SK-N-SH treated with all-trans-retinoic acid at 6 μM for 48 hours (cell line): ENCODE results near the gene MRPL52.

Experiments used
- ATAC-seq: fragments of 200-7000 bp; cut with Tn5 transposase; 3 replicates; pipeline ENCODE4 v1.9.1; 2020; ENCODE audit warnings: mild to moderate bottlenecking, moderate library complexity
- ARNTL ChIP-seq: fragments of 450-650 bp; formaldehyde crosslinking; IDR thresholded peaks from 2 replicates; pipeline ENCODE4 v1.5.0; 2020; ENCODE audit warnings: low read depth, mild to moderate bottlenecking, moderate library complexity, borderline replicate concordance
- BACH2 ChIP-seq: fragments of 250-450 bp; sonication (Bioruptor Pico); IDR thresholded peaks from 2 replicates; pipeline ENCODE4 v1.9.0; 2021; ENCODE audit warnings: mild to moderate bottlenecking, borderline replicate concordance
- CREB5 ChIP-seq: fragments of 250-450 bp; sonication (Bioruptor Pico); IDR thresholded peaks from 2 replicates; pipeline ENCODE4 v1.5.1; 2020; ENCODE audit warnings: low read depth, mild to moderate bottlenecking, moderate library complexity
- CSDC2 ChIP-seq: fragments of 250-450 bp; sonication (Bioruptor Pico); IDR thresholded peaks from 2 replicates; pipeline ENCODE4 v1.5.0; 2020; ENCODE audit warnings: mild to moderate bottlenecking, moderate library complexity
- ESRRG ChIP-seq: fragments of 250-450 bp; sonication (Bioruptor Pico); IDR thresholded peaks from 2 replicates; pipeline ENCODE4 v1.6.1; 2021; ENCODE audit warnings: mild to moderate bottlenecking
- GLIS3 ChIP-seq: fragments of 250-450 bp; sonication (Bioruptor Pico); IDR thresholded peaks from 2 replicates; pipeline ENCODE4 v1.5.0; 2020; ENCODE audit warnings: mild to moderate bottlenecking, moderate library complexity
- ISL1 ChIP-seq: fragments of 250-450 bp; sonication (Bioruptor Pico); IDR thresholded peaks from 2 replicates; pipeline ENCODE4 v2.1.2; 2022; ENCODE audit warnings: mild to moderate bottlenecking, moderate library complexity
- OSR1 ChIP-seq: fragments of 250-450 bp; sonication (Bioruptor Pico); IDR thresholded peaks from 2 replicates; pipeline ENCODE4 v1.8.0; 2022; ENCODE audit warnings: moderate library complexity, mild to moderate bottlenecking, inconsistent platforms
- PATZ1 ChIP-seq: fragments of 250-450 bp; sonication (Bioruptor Pico); IDR thresholded peaks from 2 replicates; pipeline ENCODE4 v1.8.0; 2020; ENCODE audit warnings: mild to moderate bottlenecking, moderate library complexity, borderline replicate concordance
- POU6F1 ChIP-seq: fragments of 250-450 bp; sonication (Bioruptor Pico); IDR thresholded peaks from 2 replicates; pipeline ENCODE4 v1.8.0; 2021; ENCODE audit warnings: low read depth, mild to moderate bottlenecking, moderate library complexity, borderline replicate concordance
- PPARA ChIP-seq: fragments of 250-450 bp; sonication (Bioruptor Pico); IDR thresholded peaks from 2 replicates; pipeline ENCODE4 v1.5.0; 2020; ENCODE audit warnings: mild to moderate bottlenecking, borderline replicate concordance
- RARB ChIP-seq: fragments of 250-450 bp; sonication (Bioruptor Pico); IDR thresholded peaks from 2 replicates; pipeline ENCODE4 v1.8.0; 2021; ENCODE audit warnings: mild to moderate bottlenecking, moderate library complexity
- SNAI2 ChIP-seq: fragments of 250-450 bp; sonication (Bioruptor Pico); IDR thresholded peaks from 2 replicates; pipeline ENCODE4 v1.5.0; 2020; ENCODE audit warnings: mild to moderate bottlenecking, moderate library complexity
- TCF4 ChIP-seq: fragments of 250-450 bp; sonication (Bioruptor Pico); IDR thresholded peaks from 2 replicates; pipeline ENCODE4 v1.8.0; 2021; ENCODE audit warnings: mild to moderate bottlenecking, moderate library complexity, borderline replicate concordance
- TOX ChIP-seq: fragments of 250-450 bp; sonication (Bioruptor Pico); IDR thresholded peaks from 2 replicates; pipeline ENCODE4 v1.8.0; 2021; ENCODE audit warnings: mild to moderate bottlenecking, moderate library complexity, borderline replicate concordance
- TSHZ2 ChIP-seq: fragments of 250-450 bp; sonication (Bioruptor Pico); IDR thresholded peaks from 2 replicates; pipeline ENCODE4 v1.5.0; 2020; ENCODE audit warnings: mild to moderate bottlenecking, moderate library complexity
- ZFP30 ChIP-seq: fragments of 450-650 bp; formaldehyde crosslinking; IDR thresholded peaks from 2 replicates; pipeline ENCODE4 v1.5.0; 2022; ENCODE audit warnings: mild to moderate bottlenecking, moderate library complexity
- ZNF565 ChIP-seq: fragments of 450-650 bp; formaldehyde crosslinking; conservative IDR thresholded peaks from 2 replicates; pipeline ENCODE4 v1.5.0; 2020; ENCODE audit warnings: low read depth, mild to moderate bottlenecking, moderate library complexity
- ZNF70 ChIP-seq: fragments of 450-650 bp; formaldehyde crosslinking; IDR thresholded peaks from 2 replicates; pipeline ENCODE4 v1.5.0; 2020; ENCODE audit warnings: mild to moderate bottlenecking, moderate library complexity
- ZNF8 ChIP-seq: fragments of 450-650 bp; formaldehyde crosslinking; IDR thresholded peaks from 2 replicates; pipeline ENCODE4 v1.5.0; 2020; ENCODE audit warnings: mild to moderate bottlenecking, moderate library complexity

The MRPL52 gene

GRCh38 chr14:22870811-22871223, 41.1 kb downstream of the MRPL52 start:
- peak; percentile 4; the same call in 2 of the 3 replicates for ATAC-seq
- TF ChIP-seq ESRRG (CRISPR knock-in tag) = no peak
- TF ChIP-seq ARNTL = no peak
- TF ChIP-seq ZNF565 (CRISPR knock-in tag) = no peak
- TF ChIP-seq GLIS3 (CRISPR knock-in tag) = no peak

- peak; percentile 92 for ATAC-seq
- TF ChIP-seq PPARA (no peak), GLIS3 (CRISPR knock-in tag) (0 out of 2 replicates have a peak, but pooled peaks have one; percentile 60), TSHZ2 (CRISPR knock-in tag) (no peak), ESRRG (CRISPR knock-in tag) (no peak), BACH2 (no peak), RARB (CRISPR knock-in tag) (no peak)
Observed at GRCh38 chr14:22871224-22872032, 41.7 kb downstream of the MRPL52 start, which contains the start of gene LRP10. TSS of gene LRP10 (plus strand) at chr14:22871740. CDS start at chr14:22872304, 564 bp downstream.

- peak; percentile 75 for ATAC-seq
- no peak for TF ChIP-seq CSDC2 (CRISPR knock-in tag)
- TF ChIP-seq TOX (CRISPR knock-in tag) = no peak
- TF ChIP-seq PPARA = no peak
- no peak for TF ChIP-seq PATZ1
- TF ChIP-seq SNAI2 (CRISPR knock-in tag) = no peak
- TF ChIP-seq OSR1 = no peak
- TF ChIP-seq ZNF8 = no peak
- no peak for TF ChIP-seq ISL1 (CRISPR knock-in tag)
- TF ChIP-seq ZFP30 (CRISPR knock-in tag) = no peak
- no peak for TF ChIP-seq CREB5
- no peak for TF ChIP-seq BACH2
- no peak for TF ChIP-seq POU6F1 (CRISPR knock-in tag)
- TF ChIP-seq TCF4 (CRISPR knock-in tag) = no peak
- no peak for TF ChIP-seq ZNF70 (CRISPR knock-in tag)
- TF ChIP-seq RARB (CRISPR knock-in tag) = no peak
- TF ChIP-seq ESRRG (CRISPR knock-in tag) = no peak
- no peak for TF ChIP-seq TSHZ2 (CRISPR knock-in tag)
Observed at GRCh38 chr14:22872033-22872832, 42.5 kb downstream of the MRPL52 start.
